Adrenal gland (tissue), 5 donors: ENCODE data around the gene QSOX2.

Source experiments
- POLR2A ChIP-seq, 2 donors: fragments of 450-650 bp; IDR thresholded peaks; one replicate each; pipeline ENCODE4 v1.6.1; 2017; ENCODE audit warnings: antibody characterized with exemption in 2 of 2, mild to moderate bottlenecking in 2 of 2, moderate library complexity in 1 of 2
- TF ChIP-seq, protein P1 (sequence below), 6 experiments: fragments of 450-650 bp in 4 of 6; fragments of 200-600 bp in 2 of 6; sonication (generic) in 1 of 6; IDR thresholded peaks; 1 replicate in 5 of 6; 2 replicates in 1 of 6; pipeline versions ENCODE4 v1.5.1 to v1.8.0; 2016 to 2021; ENCODE audit warnings: antibody characterized with exemption in 6 of 6, mild to moderate bottlenecking in 2 of 6, moderate library complexity in 1 of 6
- donor health status: DM: no; HTN: no; CAD: no.

DNA sequence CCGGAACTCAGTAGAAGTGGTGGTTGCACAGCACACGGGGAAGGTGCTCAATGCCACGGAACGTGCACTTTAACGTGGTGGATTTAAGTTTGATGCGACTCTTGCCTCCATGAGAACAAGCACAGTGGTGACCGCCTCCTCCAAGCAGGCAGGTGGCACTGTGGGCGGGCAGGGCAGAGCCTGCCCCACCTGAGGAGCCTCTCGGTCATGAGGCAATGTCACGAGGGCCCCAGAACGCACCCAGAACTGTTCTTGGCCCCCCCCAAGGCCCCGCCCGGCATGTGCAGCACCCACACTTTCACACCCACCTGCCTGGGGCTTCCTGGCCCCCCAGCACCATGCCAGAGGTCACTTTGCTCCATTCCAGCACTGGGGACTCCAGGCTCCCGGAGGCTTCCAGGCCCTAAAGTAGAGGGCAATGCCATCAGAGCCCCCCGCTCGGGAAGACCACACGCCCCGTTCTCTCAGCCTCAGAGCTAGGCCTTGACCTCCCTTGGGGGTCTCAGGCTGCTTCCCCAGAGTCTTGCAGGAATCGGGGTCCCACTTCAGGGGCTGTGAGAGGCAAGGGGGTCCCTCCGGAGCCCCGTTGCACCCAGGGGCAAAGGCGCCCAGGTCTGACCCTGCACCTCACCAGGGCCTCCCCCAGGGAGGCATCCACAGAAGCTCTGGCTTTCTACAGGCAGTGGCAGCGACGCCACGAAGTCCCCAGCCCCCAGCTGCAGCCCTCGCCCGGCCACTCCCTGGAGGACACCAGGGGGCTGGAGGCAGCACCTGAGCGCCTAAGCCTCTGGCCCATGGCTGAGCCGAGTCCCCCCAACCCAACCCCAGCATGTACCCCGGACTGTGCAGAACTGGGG lies 44.3 kb upstream of the QSOX2 start:
- TF ChIP-seq, protein P1, sequence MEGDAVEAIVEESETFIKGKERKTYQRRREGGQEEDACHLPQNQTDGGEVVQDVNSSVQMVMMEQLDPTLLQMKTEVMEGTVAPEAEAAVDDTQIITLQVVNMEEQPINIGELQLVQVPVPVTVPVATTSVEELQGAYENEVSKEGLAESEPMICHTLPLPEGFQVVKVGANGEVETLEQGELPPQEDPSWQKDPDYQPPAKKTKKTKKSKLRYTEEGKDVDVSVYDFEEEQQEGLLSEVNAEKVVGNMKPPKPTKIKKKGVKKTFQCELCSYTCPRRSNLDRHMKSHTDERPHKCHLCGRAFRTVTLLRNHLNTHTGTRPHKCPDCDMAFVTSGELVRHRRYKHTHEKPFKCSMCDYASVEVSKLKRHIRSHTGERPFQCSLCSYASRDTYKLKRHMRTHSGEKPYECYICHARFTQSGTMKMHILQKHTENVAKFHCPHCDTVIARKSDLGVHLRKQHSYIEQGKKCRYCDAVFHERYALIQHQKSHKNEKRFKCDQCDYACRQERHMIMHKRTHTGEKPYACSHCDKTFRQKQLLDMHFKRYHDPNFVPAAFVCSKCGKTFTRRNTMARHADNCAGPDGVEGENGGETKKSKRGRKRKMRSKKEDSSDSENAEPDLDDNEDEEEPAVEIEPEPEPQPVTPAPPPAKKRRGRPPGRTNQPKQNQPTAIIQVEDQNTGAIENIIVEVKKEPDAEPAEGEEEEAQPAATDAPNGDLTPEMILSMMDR (IDR thresholded peaks at IDR 0.05), result no peak
- TF ChIP-seq POLR2A (IDR thresholded peaks at IDR 0.05), result no peak
